ENCODE measurements around the gene RAB11FIP4. TPM values are rescaled to one million over a fixed set of nuclear protein-coding genes. Genes with fewer than 3 reads are reported as not detected.

The RAB11FIP4 gene
- total and polyA plus RNA-seq, 10 of the 15 experiments (the other 5 are each of a cell fraction or from before 2014, with no cell fraction given) = 1.4 to 27.0 (median 17.6) TPM

DNA sequence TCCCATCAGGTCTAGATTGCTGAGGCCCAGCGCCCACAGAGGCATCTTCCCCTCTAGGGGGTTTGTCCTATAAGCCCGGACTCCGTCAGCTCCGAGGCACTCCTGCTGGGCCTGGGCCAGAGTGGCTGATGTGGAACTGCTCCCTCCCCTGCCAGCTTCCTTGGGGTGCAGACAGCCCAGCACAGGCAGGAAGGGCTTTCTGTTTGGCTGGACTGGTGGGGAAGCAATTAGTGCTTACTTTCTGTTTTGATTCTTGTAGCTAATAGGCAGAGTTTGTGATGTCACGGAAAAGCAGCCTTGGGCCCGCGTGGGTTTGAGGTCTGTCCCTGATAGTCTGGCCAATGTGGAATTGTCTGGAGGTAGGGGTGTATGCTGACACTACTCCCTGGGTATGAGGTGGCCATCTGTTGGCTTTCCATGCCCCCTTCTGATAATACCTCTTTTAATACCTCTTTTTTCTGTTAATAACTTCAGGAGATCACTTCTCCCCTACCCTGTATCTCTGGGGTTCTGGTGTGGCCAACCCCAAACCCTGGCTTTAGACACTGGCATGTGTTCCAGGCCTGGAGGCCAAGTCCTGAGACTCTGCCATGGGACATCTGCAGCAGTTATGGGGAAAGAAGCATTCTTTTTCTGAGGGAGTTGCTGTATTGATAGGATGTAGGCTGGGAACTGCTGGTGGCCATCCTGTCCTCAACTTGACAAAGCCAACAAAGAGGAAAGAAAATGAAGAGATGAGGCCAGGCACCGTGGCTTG lies 190.9 kb downstream of the RAB11FIP4 start:
- in situ Hi-C loops (cut with MboI) = no loop called here
- no peak overlapping the region for H3K4me3 ChIP-seq
- no peak overlapping the region for H3K27ac ChIP-seq (ENCODE audit: control insufficient read depth, insufficient read depth)
- TF ChIP-seq ZNF384 (IDR thresholded peaks at IDR 0.05; ENCODE audit: borderline replicate concordance, low read depth, low read length) (no peak), ZNF274 (IDR thresholded peaks at IDR 0.05; ENCODE audit: insufficient read depth, insufficient read length) (no peak), IKZF2 (IDR thresholded peaks at IDR 0.05) (peak; percentile 41 to 44; a peak in 2 of 4 replicates), MTA3 (IDR thresholded peaks at IDR 0.05; ENCODE audit: borderline replicate concordance, low read length) (no peak), CBX3 (IDR thresholded peaks at IDR 0.05; ENCODE audit: borderline replicate concordance, low read depth) (no peak), BCL11A (IDR thresholded peaks at IDR 0.05; ENCODE audit: low read depth, low read length) (0 out of 2 replicates have a peak, but pooled peaks have one; percentile 17), MTA2 (IDR thresholded peaks at IDR 0.05; ENCODE audit: low read depth) (peak; percentile 70), ATF7 (IDR thresholded peaks at IDR 0.05; ENCODE audit: low read depth) (peak; percentile 51; the same call in 1 of the 2 replicates), TCF7 (IDR thresholded peaks at IDR 0.05; ENCODE audit: borderline replicate concordance) (no peak), IKZF1 (conservative IDR thresholded peaks at IDR 0.05) (peak; percentile 65; the same call in 1 of the 2 replicates)
- TF ChIP-seq, protein P1, sequence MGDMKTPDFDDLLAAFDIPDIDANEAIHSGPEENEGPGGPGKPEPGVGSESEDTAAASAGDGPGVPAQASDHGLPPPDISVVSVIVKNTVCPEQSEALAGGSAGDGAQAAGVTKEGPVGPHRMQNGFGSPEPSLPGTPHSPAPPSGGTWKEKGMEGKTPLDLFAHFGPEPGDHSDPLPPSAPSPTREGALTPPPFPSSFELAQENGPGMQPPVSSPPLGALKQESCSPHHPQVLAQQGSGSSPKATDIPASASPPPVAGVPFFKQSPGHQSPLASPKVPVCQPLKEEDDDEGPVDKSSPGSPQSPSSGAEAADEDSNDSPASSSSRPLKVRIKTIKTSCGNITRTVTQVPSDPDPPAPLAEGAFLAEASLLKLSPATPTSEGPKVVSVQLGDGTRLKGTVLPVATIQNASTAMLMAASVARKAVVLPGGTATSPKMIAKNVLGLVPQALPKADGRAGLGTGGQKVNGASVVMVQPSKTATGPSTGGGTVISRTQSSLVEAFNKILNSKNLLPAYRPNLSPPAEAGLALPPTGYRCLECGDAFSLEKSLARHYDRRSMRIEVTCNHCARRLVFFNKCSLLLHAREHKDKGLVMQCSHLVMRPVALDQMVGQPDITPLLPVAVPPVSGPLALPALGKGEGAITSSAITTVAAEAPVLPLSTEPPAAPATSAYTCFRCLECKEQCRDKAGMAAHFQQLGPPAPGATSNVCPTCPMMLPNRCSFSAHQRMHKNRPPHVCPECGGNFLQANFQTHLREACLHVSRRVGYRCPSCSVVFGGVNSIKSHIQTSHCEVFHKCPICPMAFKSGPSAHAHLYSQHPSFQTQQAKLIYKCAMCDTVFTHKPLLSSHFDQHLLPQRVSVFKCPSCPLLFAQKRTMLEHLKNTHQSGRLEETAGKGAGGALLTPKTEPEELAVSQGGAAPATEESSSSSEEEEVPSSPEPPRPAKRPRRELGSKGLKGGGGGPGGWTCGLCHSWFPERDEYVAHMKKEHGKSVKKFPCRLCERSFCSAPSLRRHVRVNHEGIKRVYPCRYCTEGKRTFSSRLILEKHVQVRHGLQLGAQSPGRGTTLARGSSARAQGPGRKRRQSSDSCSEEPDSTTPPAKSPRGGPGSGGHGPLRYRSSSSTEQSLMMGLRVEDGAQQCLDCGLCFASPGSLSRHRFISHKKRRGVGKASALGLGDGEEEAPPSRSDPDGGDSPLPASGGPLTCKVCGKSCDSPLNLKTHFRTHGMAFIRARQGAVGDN (IDR thresholded peaks at IDR 0.05) = peak; percentile 71
- TF ChIP-seq, protein P2, sequence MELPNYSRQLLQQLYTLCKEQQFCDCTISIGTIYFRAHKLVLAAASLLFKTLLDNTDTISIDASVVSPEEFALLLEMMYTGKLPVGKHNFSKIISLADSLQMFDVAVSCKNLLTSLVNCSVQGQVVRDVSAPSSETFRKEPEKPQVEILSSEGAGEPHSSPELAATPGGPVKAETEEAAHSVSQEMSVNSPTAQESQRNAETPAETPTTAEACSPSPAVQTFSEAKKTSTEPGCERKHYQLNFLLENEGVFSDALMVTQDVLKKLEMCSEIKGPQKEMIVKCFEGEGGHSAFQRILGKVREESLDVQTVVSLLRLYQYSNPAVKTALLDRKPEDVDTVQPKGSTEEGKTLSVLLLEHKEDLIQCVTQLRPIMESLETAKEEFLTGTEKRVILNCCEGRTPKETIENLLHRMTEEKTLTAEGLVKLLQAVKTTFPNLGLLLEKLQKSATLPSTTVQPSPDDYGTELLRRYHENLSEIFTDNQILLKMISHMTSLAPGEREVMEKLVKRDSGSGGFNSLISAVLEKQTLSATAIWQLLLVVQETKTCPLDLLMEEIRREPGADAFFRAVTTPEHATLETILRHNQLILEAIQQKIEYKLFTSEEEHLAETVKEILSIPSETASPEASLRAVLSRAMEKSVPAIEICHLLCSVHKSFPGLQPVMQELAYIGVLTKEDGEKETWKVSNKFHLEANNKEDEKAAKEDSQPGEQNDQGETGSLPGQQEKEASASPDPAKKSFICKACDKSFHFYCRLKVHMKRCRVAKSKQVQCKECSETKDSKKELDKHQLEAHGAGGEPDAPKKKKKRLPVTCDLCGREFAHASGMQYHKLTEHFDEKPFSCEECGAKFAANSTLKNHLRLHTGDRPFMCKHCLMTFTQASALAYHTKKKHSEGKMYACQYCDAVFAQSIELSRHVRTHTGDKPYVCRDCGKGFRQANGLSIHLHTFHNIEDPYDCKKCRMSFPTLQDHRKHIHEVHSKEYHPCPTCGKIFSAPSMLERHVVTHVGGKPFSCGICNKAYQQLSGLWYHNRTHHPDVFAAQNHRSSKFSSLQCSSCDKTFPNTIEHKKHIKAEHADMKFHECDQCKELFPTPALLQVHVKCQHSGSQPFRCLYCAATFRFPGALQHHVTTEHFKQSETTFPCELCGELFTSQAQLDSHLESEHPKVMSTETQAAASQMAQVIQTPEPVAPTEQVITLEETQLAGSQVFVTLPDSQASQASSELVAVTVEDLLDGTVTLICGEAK (IDR thresholded peaks at IDR 0.05; ENCODE audit: borderline replicate concordance) = no peak

More for the DNA sequence above, 190.9 kb downstream of the RAB11FIP4 start:
- ChIA-PET SMC1A (ENCODE audit: uncharacterized antibody, unreplicated experiment) (interaction anchor here (1.1 to 1.2 kb wide), 2 partner anchors 20 to 29 kb away, joined by 3 to 4 read pairs; no protein-coding TSS in a partner anchor), POLR2A (interaction anchor here (1.2 to 1.7 kb wide), 2 partner anchors 10 to 47 kb away, joined by 5 to 7 read pairs; no protein-coding TSS in a partner anchor), CTCF (interaction anchor here (1.8 kb wide), 2 partner anchors 10 to 260 kb away, joined by 3 to 4 read pairs; no protein-coding TSS in a partner anchor), RAD21 (ENCODE audit: unreplicated experiment) (interaction anchor here (0.6 to 1.3 kb wide), 4 partner anchors 15 to 99 kb away, joined by 3 to 6 read pairs (median 4); no protein-coding TSS in a partner anchor)
- Histone ChIP-seq H3K4me2 (ENCODE audit: control insufficient read depth, insufficient read depth) (peak overlapping the region; percentile 51; the same call in 1 of the 2 replicates), H3K4me1 (ENCODE audit: control insufficient read depth, insufficient read depth, low read length) (peaks cover 7% of the 10 kb centered on the region), H3K9ac (ENCODE audit: control insufficient read depth, insufficient read depth, low read length) (no peak overlapping the region), H2AFZ (ENCODE audit: control insufficient read depth, low read depth, low read length) (peak overlapping the region; percentile 79), H3K27me3 (replicated peaks in 1 of 2; ENCODE audit: control insufficient read depth in 2 of 2, insufficient read depth in 2 of 2, low read length in 1 of 2) (no peaks in the 10 kb centered on the region; a peak in 1 of 4 replicates), H3K79me2 (ENCODE audit: control insufficient read depth, insufficient read depth, low read length) (no peaks in the 10 kb centered on the region), H3K9me3 (replicated peaks; ENCODE audit: control insufficient read depth, insufficient read depth, low read length) (no peaks in the 10 kb centered on the region), H4K20me1 (ENCODE audit: control insufficient read depth, insufficient read depth) (no peaks in the 10 kb centered on the region), H3K36me3 (ENCODE audit: control insufficient read depth in 2 of 2, insufficient read depth in 2 of 2, low read length in 1 of 2) (no peaks in the 10 kb centered on the region)
- BruUV-seq (replicated peaks) = no TSS peak
- WGBS (ENCODE audit: insufficient coverage, insufficient replicate concordance, low lambda C conversion rate, missing lambda C conversion rate) = 58% methylated on average over 8 of the region's 8 CpGs
- intact Hi-C loops (cut with micrococcal nuclease; ENCODE audit: unreplicated experiment) = no loop called here
- peak; percentile 88 for ATAC-seq
- no peak for FAIRE-seq
- DNase-seq (ENCODE audit: low read depth, low spot score) = peak; percentile 32
